ENCODE measurements around the gene CHD8.
"Not testable (repeated sequence)": the region's sequence is repeated elsewhere in the genome, so short reads cannot be mapped to it uniquely, and the experiment has no call there.

CHD8 gene

GRCh38 chr14:21384494-21384851, 71.5 kb downstream of the CHD8 start:
- no peak for DNase-seq (ENCODE audit: low read depth)
- no peak for TF ChIP-seq CTCF (IDR thresholded peaks at IDR 0.05; ENCODE audit: control insufficient read depth, extremely low read depth, insufficient read depth)

GRCh38 chr14:21383848-21384493, 72.0 kb downstream of the CHD8 start, which contains the start of gene SUPT16H:
Gene SUPT16H (minus strand): TSS chr14:21384019. CDS start chr14:21383927, 92 bp downstream.
- peak within 1 kb of the TSS; percentile 97 for H3K4me3 ChIP-seq (ENCODE audit: low read depth, low read length)
- no peak for TF ChIP-seq CTCF (IDR thresholded peaks at IDR 0.05; ENCODE audit: control insufficient read depth, extremely low read depth, insufficient read depth)
- DNase-seq (ENCODE audit: low read depth) = peak; percentile 80

More at GRCh38 chr14:21384494-21384851, 71.5 kb downstream of the CHD8 start:
- peak overlapping the region; percentile 97 for H3K4me3 ChIP-seq (ENCODE audit: low read depth, low read length)

- no peak for DNase-seq (ENCODE audit: low read depth)
Observed at GRCh38 chr14:21382886-21383847, 72.8 kb downstream of the CHD8 start.

GRCh38 chr14:21382095-21382494, 73.8 kb downstream of the CHD8 start:
- H3K4me3 ChIP-seq (ENCODE audit: low read depth, low read length) = peak overlapping the region; percentile 97
- DNase-seq (ENCODE audit: low read depth) = no peak
- TF ChIP-seq CTCF (IDR thresholded peaks at IDR 0.05; ENCODE audit: control insufficient read depth, extremely low read depth, insufficient read depth) = no peak

More at GRCh38 chr14:21382886-21383847, 72.8 kb downstream of the CHD8 start:
- H3K4me3 ChIP-seq (ENCODE audit: low read depth, low read length) = peak overlapping the region; percentile 97
- no peak for TF ChIP-seq CTCF (IDR thresholded peaks at IDR 0.05; ENCODE audit: control insufficient read depth, extremely low read depth, insufficient read depth)

- no peak for DNase-seq (ENCODE audit: low read depth)
- TF ChIP-seq CTCF (IDR thresholded peaks at IDR 0.05; ENCODE audit: control insufficient read depth, extremely low read depth, insufficient read depth) = no peak
- H3K4me3 ChIP-seq (ENCODE audit: low read depth, low read length) = no peak overlapping the region
Observed at GRCh38 chr14:21379338-21379737, 76.6 kb downstream of the CHD8 start.

GRCh38 chr14:21373980-21374379, 81.9 kb downstream of the CHD8 start:
- DNase-seq (ENCODE audit: low read depth) = no peak
- H3K4me3 ChIP-seq (ENCODE audit: low read depth, low read length) = no peak overlapping the region
- no peak for TF ChIP-seq CTCF (IDR thresholded peaks at IDR 0.05; ENCODE audit: control insufficient read depth, extremely low read depth, insufficient read depth)

GRCh38 chr14:21372814-21373213, 83.1 kb downstream of the CHD8 start:
- not testable (repeated sequence) for DNase-seq (ENCODE audit: low read depth)

More at GRCh38 chr14:21372814-21373213, 83.1 kb downstream of the CHD8 start:
- not testable (repeated sequence) for H3K4me3 ChIP-seq (ENCODE audit: low read depth, low read length)

Data from LNCaP clone FGC (cell line).